Left lung (tissue), 10 donors: ENCODE results near the gene ADCY6. TPM values are rescaled to one million over a fixed set of nuclear protein-coding genes. Genes with fewer than 3 reads are reported as not detected.

Experiments
- ATAC-seq: fragments of 200-7000 bp; cut with Tn5 transposase; one replicate; pipeline ENCODE4 v1.9.1; 2020; ENCODE audit warnings: moderate library complexity
- DNase-seq, 4 donors: peaks; one replicate each; pipeline ENCODE4 v3.0.0-alpha.2; 2013 to 2020
- H3K27ac ChIP-seq, 2 donors: fragments of 200-600 bp; sonication (generic) in 1 of 2; one replicate each; pipeline versions ENCODE4 v1.5.0 to v1.8.0; 2020 to 2021
- H3K27me3 ChIP-seq, 2 donors: fragments of 200-600 bp; sonication (generic) in 1 of 2; one replicate each; pipeline versions ENCODE4 v1.5.0 to v1.8.0; 2020 to 2021
- H3K36me3 ChIP-seq, 2 donors: fragments of 200-600 bp; sonication (generic) in 1 of 2; one replicate each; pipeline versions ENCODE4 v1.5.0 to v1.8.0; 2020 to 2021
- H3K4me1 ChIP-seq, 2 donors: fragments of 200-600 bp; one replicate each; pipeline ENCODE4 v1.8.0; 2021
- H3K4me3 ChIP-seq, 2 donors: fragments of 200-600 bp; sonication (generic) in 1 of 2; one replicate each; pipeline versions ENCODE4 v1.5.0 to v1.8.0; 2020 to 2021; ENCODE audit warnings: mild to moderate bottlenecking in 1 of 2
- H3K9me3 ChIP-seq, 2 donors: fragments of 200-600 bp; sonication (generic) in 1 of 2; one replicate each; pipeline versions ENCODE4 v1.5.0 to v1.8.0; 2020 to 2021
- CTCF ChIP-seq, 2 donors: fragments of 200-600 bp; sonication (generic) in 1 of 2; IDR thresholded peaks; one replicate each; pipeline versions ENCODE4 v1.5.0 to v1.8.0; 2021; ENCODE audit warnings: antibody characterized with exemption in 2 of 2
- intact Hi-C, 2 donors: fragments of 100-400 bp; cut with DNase I; formaldehyde crosslinking; loops; one replicate each; pipeline versions ENCODE4 v1.11.2 to v1.14.2; 2022
- polyA plus RNA-seq, 6 donors: library from polyadenylated mRNA; unstranded; fragments of 120-200 nt; gene quantifications; one replicate each; pipeline ENCODE4 v1.2.1, GENCODE V29; 2013; ENCODE audit not compliant: insufficient read length in 6 of 6
- total RNA-seq, 2 donors: library from RNA; stranded (reverse); fragmentation: NEBNext Ultra II Directional; extraction: Animal tissue kit (Norgen Biotek cat#: 25700); gene quantifications; one replicate each; pipeline ENCODE4 v1.2.1, GENCODE V29; 2021
- donor health status: DM: no; HTN: yes; CAD: no.
- donor health status: DM: no; HTN: no; CAD: no.

ADCY6 gene
- total and polyA plus RNA-seq, 8 donors = 33.0 to 67.0 (median 56.3) TPM

GRCh38 chr12:48811437-48812090, 22.7 kb upstream of the ADCY6 start:
- intact Hi-C loops = no loop called here

GRCh38 chr12:48810903-48811431, 22.1 kb upstream of the ADCY6 start:
- intact Hi-C loops = no loop called here
- H3K36me3 ChIP-seq = no peaks in the 10 kb centered on the region
- H3K9me3 ChIP-seq = no peaks in the 10 kb centered on the region
- no peak for TF ChIP-seq CTCF (IDR thresholded peaks at IDR 0.05)
- ATAC-seq = no peak
- peaks cover 16 to 17% of the 10 kb centered on the region in 2 donors for H3K4me1 ChIP-seq
- H3K27ac ChIP-seq = no peak overlapping the region
- H3K27me3 ChIP-seq = no peaks in the 10 kb centered on the region
- no peak for DNase-seq
- H3K4me3 ChIP-seq = no peak overlapping the region

More at GRCh38 chr12:48811437-48812090, 22.7 kb upstream of the ADCY6 start:
- Histone ChIP-seq H3K27me3 (peaks cover 0 to under 1% of the 10 kb centered on the region in 2 donors), H3K4me3 (no peak overlapping the region), H3K4me1 (peaks cover 20 to 23% of the 10 kb centered on the region in 2 donors), H3K9me3 (no peaks in the 10 kb centered on the region), H3K27ac (no peak overlapping the region), H3K36me3 (no peaks in the 10 kb centered on the region)
- ATAC-seq = no peak
- TF ChIP-seq CTCF (IDR thresholded peaks at IDR 0.05) = no peak
- no peak for DNase-seq

- Histone ChIP-seq H3K27me3 (no peaks in the 10 kb centered on the region), H3K4me1 (peaks cover 0 to 9% of the 10 kb centered on the region in 2 donors), H3K4me3 (no peak overlapping the region), H3K27ac (no peak overlapping the region), H3K9me3 (no peaks in the 10 kb centered on the region), H3K36me3 (no peaks in the 10 kb centered on the region)
- intact Hi-C loops = no loop called here
- ATAC-seq = no peak
- TF ChIP-seq CTCF (IDR thresholded peaks at IDR 0.05) = no peak
- no peak for DNase-seq
Measured at GRCh38 chr12:48807981-48808380, 19.1 kb upstream of the ADCY6 start.

GRCh38 chr12:48803675-48804074, 14.8 kb upstream of the ADCY6 start:
- H3K9me3 ChIP-seq = no peaks in the 10 kb centered on the region
- no peak overlapping the region for H3K4me3 ChIP-seq
- H3K27ac ChIP-seq = no peak overlapping the region
- intact Hi-C loops = no loop called here
- H3K36me3 ChIP-seq = no peaks in the 10 kb centered on the region
- TF ChIP-seq CTCF (IDR thresholded peaks at IDR 0.05) = no peak
- ATAC-seq (no peak), DNase-seq (no peak)
- no peaks in the 10 kb centered on the region for H3K4me1 ChIP-seq
- H3K27me3 ChIP-seq = peaks cover 0 to 16% of the 10 kb centered on the region in 2 donors

GRCh38 chr12:48800971-48801370, 12.1 kb upstream of the ADCY6 start:
- intact Hi-C loops = no loop called here
- no peak overlapping the region for H3K27ac ChIP-seq
- H3K9me3 ChIP-seq = no peaks in the 10 kb centered on the region
- peaks cover 0 to 2% of the 10 kb centered on the region in 2 donors for H3K4me1 ChIP-seq
- H3K36me3 ChIP-seq = no peaks in the 10 kb centered on the region
- DNase-seq = no peak
- peaks cover 0 to 16% of the 10 kb centered on the region in 2 donors for H3K27me3 ChIP-seq
- no peak for ATAC-seq
- H3K4me3 ChIP-seq = no peak overlapping the region
- no peak for TF ChIP-seq CTCF (IDR thresholded peaks at IDR 0.05)
